GM12878 (cell line): ENCODE data around the gene SGO1. TPM values are rescaled to one million over a fixed set of nuclear protein-coding genes. Genes with fewer than 3 reads are reported as not detected.
A peak's percentile ranks its signal among the peaks of the same experiment; 100 is the strongest.

ENCODE experiments used
- ATAC-seq: fragments of 200-7000 bp; cut with Tn5 transposase; 3 replicates; pipeline ENCODE4 v1.9.1; 2020; ENCODE audit warnings: mild to moderate bottlenecking, moderate library complexity
- BruUV-seq: library from RNA; stranded (reverse); fragments of 400-500 nt; replicated peaks from 2 replicates; lab custom pipeline; 2021; lab: Mats Ljungman, UMichigan
- CTCF ChIA-PET: fragments of 300-600 bp; sonication (Branson Sonifier 250); formaldehyde crosslinking; extraction: SDS; loops from one replicate; lab custom pipeline; 2021; ENCODE audit warnings: inconsistent platforms; lab: Yijun Ruan, JAX
- POLR2A ChIA-PET: fragments of 350-600 bp; formaldehyde crosslinking; extraction: SDS; loops from one replicate; lab custom pipeline; 2021; ENCODE audit warnings: inconsistent platforms; lab: Charles Lee
- RAD21 ChIA-PET: fragments of 300-600 bp; sonication (Branson Sonifier 250); formaldehyde crosslinking; loops from one replicate; lab custom pipeline; 2023; ENCODE audit warnings: antibody characterized with exemption; ENCODE audit not compliant: unreplicated experiment; lab: Charles Lee
- SMC1A ChIA-PET: fragments of 300-600 bp; sonication (Branson Sonifier 250); formaldehyde crosslinking; loops from one replicate; lab custom pipeline; 2023; ENCODE audit not compliant: unreplicated experiment, uncharacterized antibody; lab: Charles Lee
- DNase-seq: peaks from one replicate; pipeline ENCODE4 v3.0.0-alpha.2; 2011; ENCODE audit warnings: low read depth, low spot score
- FAIRE-seq: peaks from 3 replicates; lab custom pipeline; 2011; peaks lifted over from hg19 to GRCh38; lab: Jason Lieb, UNC
- H2AFZ ChIP-seq: 2 replicates; pipeline ENCODE4 v1.6.0; 2011; ENCODE audit warnings: low read depth, low read length, control low read depth; ENCODE audit not compliant: control insufficient read depth
- H3K27ac ChIP-seq: 2 replicates; pipeline ENCODE4 v1.5.1; 2011; ENCODE audit warnings: control low read depth; ENCODE audit not compliant: control insufficient read depth, insufficient read depth
- H3K27me3 ChIP-seq, 2 experiments: replicated peaks in 1 of 2; 2 replicates each; pipeline versions ENCODE4 v1.6.0 to v1.6.1; 2011; ENCODE audit warnings: low read length in 1 of 2; ENCODE audit not compliant: control insufficient read depth in 2 of 2, insufficient read depth in 2 of 2
- H3K36me3 ChIP-seq, 2 experiments: 2 replicates each; pipeline ENCODE4 v1.5.1; 2011; ENCODE audit warnings: low read length in 1 of 2; ENCODE audit not compliant: control insufficient read depth in 2 of 2, insufficient read depth in 2 of 2
- H3K4me1 ChIP-seq: 2 replicates; pipeline ENCODE4 v1.6.1; 2011; ENCODE audit warnings: mild to moderate bottlenecking, low read length, moderate library complexity, mixed read lengths; ENCODE audit not compliant: control insufficient read depth, insufficient read depth
- H3K4me2 ChIP-seq: 2 replicates; pipeline ENCODE4 v1.6.0; 2011; ENCODE audit warnings: control low read depth; ENCODE audit not compliant: control insufficient read depth, insufficient read depth
- H3K4me3 ChIP-seq: fragments of 200-600 bp; sonication (generic); 2 replicates; pipeline ENCODE4 v1.5.1; 2016
- H3K79me2 ChIP-seq: 2 replicates; pipeline ENCODE4 v1.6.0; 2011; ENCODE audit warnings: low read length; ENCODE audit not compliant: control insufficient read depth, insufficient read depth
- H3K9ac ChIP-seq: 2 replicates; pipeline ENCODE4 v1.8.0; 2011; ENCODE audit warnings: low read length, control low read depth, mixed read lengths; ENCODE audit not compliant: control insufficient read depth, insufficient read depth
- H3K9me3 ChIP-seq: replicated peaks from 3 replicates; pipeline ENCODE4 v1.5.1; 2011; ENCODE audit warnings: mild to moderate bottlenecking, low read length; ENCODE audit not compliant: control insufficient read depth, insufficient read depth
- H4K20me1 ChIP-seq: 2 replicates; pipeline ENCODE4 v1.6.0; 2011; ENCODE audit not compliant: control insufficient read depth, insufficient read depth
- KAT2A ChIP-seq: conservative IDR thresholded peaks from 2 replicates; pipeline ENCODE4 v1.6.1; 2011; ENCODE audit warnings: low read depth, low read length; ENCODE audit not compliant: control insufficient read depth
- RAD21 ChIP-seq: IDR thresholded peaks from 2 replicates; pipeline ENCODE4 v1.6.1; 2011; ENCODE audit warnings: mild to moderate bottlenecking, low read depth, low read length, moderate library complexity; ENCODE audit not compliant: insufficient read depth
- WGBS: methylation state at CpG from one replicate; pipeline ENCODE4 v1.1.6; 2016; ENCODE audit warnings: low lambda C conversion rate; ENCODE audit not compliant: insufficient replicate concordance, insufficient coverage; ENCODE audit errors: missing lambda C conversion rate; 5-methylcytosine and 5-hydroxymethylcytosine counted together
- in situ Hi-C: fragments of 300-500 bp; cut with MboI; formaldehyde crosslinking; loops from 9 replicates; pipeline ENCODE4 v1.14.3; 2018; ENCODE audit warnings: mixed read lengths
- intact Hi-C: fragments of 100-400 bp; cut with micrococcal nuclease; formaldehyde crosslinking; loops from one replicate; pipeline ENCODE4 v1.14.2; 2022; ENCODE audit not compliant: unreplicated experiment
- polyA plus RNA-seq, 11 experiments: library from polyadenylated mRNA; depleted of rRNA in 4 of 11; unstranded in 6 of 11; stranded (reverse) in 5 of 11; fragments of >200 nt; fragmentation: Nextera tagmentation in 4 of 11; fragmentation: Illumina TruSeq in 1 of 11; extraction: Ambion mirVana in 4 of 11; extraction: Trizol in 1 of 11; gene quantifications; 1 replicate in 1 of 11; 2 replicates in 10 of 11; pipeline versions ENCODE4 v1.2.1 to v1.2.3, GENCODE V29; 2011 to 2016; ENCODE audit warnings: inconsistent platforms in 2 of 11, missing spikeins in 2 of 11, low read depth in 1 of 11
- total RNA-seq, 4 experiments: library from RNA; depleted of rRNA in 3 of 4; stranded (reverse); fragments of >200 nt in 3 of 4; fragmentation: Illumina TruSeq in 1 of 4; extraction: Trizol in 1 of 4; gene quantifications; 2 replicates each; pipeline versions ENCODE4 v1.2.1 to v1.2.3, GENCODE V29; 2013 to 2021
- TF ChIP-seq, protein P1 (sequence below), 3 experiments: IDR thresholded peaks in 2 of 3; conservative IDR thresholded peaks in 1 of 3; 2 replicates each; pipeline ENCODE4 v1.5.1; 2011; ENCODE audit warnings: low read depth in 3 of 3, low read length in 3 of 3, mild to moderate bottlenecking in 3 of 3, control low read depth in 2 of 3, moderate library complexity in 2 of 3, inconsistent platforms in 1 of 3, mixed read lengths in 1 of 3; ENCODE audit not compliant: control insufficient read depth in 2 of 3, insufficient read depth in 1 of 3; ENCODE audit errors: extremely low read depth in 1 of 3

SGO1 gene
- total and polyA plus RNA-seq, 10 of the 15 experiments (the other 5 are each of a cell fraction or from before 2014, with no cell fraction given) = 10.9 to 46.2 (median 17.6) TPM

DNA sequence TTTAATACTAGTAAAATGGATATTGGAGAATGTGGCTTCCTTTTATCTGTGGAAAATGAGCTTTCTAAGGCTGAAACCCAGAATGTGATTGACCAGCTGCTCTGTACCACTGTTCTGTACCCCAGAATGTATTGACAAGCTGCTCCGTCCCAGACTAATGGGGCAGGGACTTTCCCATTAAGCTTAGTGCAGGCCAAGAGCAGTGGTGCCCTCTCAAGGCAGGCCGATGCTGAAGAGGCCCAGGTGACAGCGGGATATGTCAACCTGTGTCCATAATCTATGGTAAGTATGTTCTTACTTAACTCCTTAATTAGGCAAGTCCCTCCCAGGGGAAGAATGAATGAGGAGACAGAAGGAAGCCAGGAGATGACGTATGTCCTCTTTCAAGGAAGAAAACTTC is 31.1 kb downstream of the SGO1 start:
- ATAC-seq (no peak), FAIRE-seq (no peak)
- POLR2A ChIA-PET = interaction anchor here (0.5 to 1.1 kb wide), 2 partner anchors 21 to 25 kb away, joined by 3 read pairs; no protein-coding TSS in a partner anchor
- RAD21 ChIA-PET = interaction anchor here (1.4 kb wide), 1 partner anchor 31 kb away, joined by 4 read pairs; no protein-coding TSS in a partner anchor
- BruUV-seq = no TSS peak
- WGBS = 97% methylated on average over 4 of the region's 4 CpGs
- Histone ChIP-seq H3K4me3 (no peak overlapping the region), H3K9me3 (no peaks in the 10 kb centered on the region), H3K27me3 (no peaks in the 10 kb centered on the region), H3K79me2 (no peaks in the 10 kb centered on the region)
- SMC1A ChIA-PET = interaction anchor here (0.8 to 3.4 kb wide), 5 partner anchors 10 to 90 kb away, joined by 3 to 9 read pairs (median 5); no protein-coding TSS in a partner anchor
- TF ChIP-seq KAT2A (no peak), RAD21 (peak; percentile 49)
- TF ChIP-seq, protein P1, sequence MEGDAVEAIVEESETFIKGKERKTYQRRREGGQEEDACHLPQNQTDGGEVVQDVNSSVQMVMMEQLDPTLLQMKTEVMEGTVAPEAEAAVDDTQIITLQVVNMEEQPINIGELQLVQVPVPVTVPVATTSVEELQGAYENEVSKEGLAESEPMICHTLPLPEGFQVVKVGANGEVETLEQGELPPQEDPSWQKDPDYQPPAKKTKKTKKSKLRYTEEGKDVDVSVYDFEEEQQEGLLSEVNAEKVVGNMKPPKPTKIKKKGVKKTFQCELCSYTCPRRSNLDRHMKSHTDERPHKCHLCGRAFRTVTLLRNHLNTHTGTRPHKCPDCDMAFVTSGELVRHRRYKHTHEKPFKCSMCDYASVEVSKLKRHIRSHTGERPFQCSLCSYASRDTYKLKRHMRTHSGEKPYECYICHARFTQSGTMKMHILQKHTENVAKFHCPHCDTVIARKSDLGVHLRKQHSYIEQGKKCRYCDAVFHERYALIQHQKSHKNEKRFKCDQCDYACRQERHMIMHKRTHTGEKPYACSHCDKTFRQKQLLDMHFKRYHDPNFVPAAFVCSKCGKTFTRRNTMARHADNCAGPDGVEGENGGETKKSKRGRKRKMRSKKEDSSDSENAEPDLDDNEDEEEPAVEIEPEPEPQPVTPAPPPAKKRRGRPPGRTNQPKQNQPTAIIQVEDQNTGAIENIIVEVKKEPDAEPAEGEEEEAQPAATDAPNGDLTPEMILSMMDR (IDR thresholded peaks at IDR 0.05 in 2 of 3, conservative IDR thresholded peaks at IDR 0.05 in 1 of 3; ENCODE audit: control insufficient read depth in 2 of 3, extremely low read depth in 1 of 3, insufficient read depth in 1 of 3, low read depth in 3 of 3, low read length in 3 of 3) = peak in 1 of 3 experiments; percentile 27; a peak in 2 of 6 replicates
- TF ChIP-seq, all 136 proteins: peak for 2
- Histone ChIP-seq H3K4me2 (no peak overlapping the region), H3K36me3 (no peaks in the 10 kb centered on the region; a peak in 1 of 4 replicates), H3K9ac (no peak overlapping the region), H2AFZ (no peak overlapping the region), H4K20me1 (no peaks in the 10 kb centered on the region), H3K27ac (no peak overlapping the region), H3K4me1 (no peaks in the 10 kb centered on the region)
- CTCF ChIA-PET = interaction anchor here (1.8 to 2.6 kb wide), 2 partner anchors 268 to 277 kb away, joined by 4 to 14 read pairs; no protein-coding TSS in a partner anchor
- in situ Hi-C loops = no loop called here
- intact Hi-C loops = loop anchor here (10.0 kb wide), 1 partner anchor 270 kb away; no protein-coding TSS in a partner anchor
- no peak for DNase-seq
